Right cardiac atrium (tissue), 5 donors: ENCODE results near the gene TP53I11. TPM values are rescaled to one million over a fixed set of nuclear protein-coding genes. Genes with fewer than 3 reads are reported as not detected.

Experiments
- ATAC-seq, 2 donors: fragments of 200-7000 bp; cut with Tn5 transposase; one replicate each; pipeline versions ENCODE4 v1.8.0 to v1.9.1; 2020; ENCODE audit warnings: moderate library complexity in 2 of 2, mild to moderate bottlenecking in 1 of 2
- DNase-seq, 3 donors: peaks; one replicate each; pipeline ENCODE4 v3.0.0-alpha.2; 2020
- H3K27ac ChIP-seq: one replicate; pipeline ENCODE4 v1.5.1; 2013; ENCODE audit warnings: mild to moderate bottlenecking, low read length, control low read depth, moderate library complexity
- H3K27me3 ChIP-seq: one replicate; pipeline ENCODE4 v1.6.1; 2013; ENCODE audit not compliant: control insufficient read depth, insufficient read depth
- H3K4me1 ChIP-seq: one replicate; pipeline ENCODE4 v1.6.1; 2013; ENCODE audit warnings: low read length; ENCODE audit not compliant: control insufficient read depth, insufficient read depth
- H3K4me3 ChIP-seq: one replicate; pipeline ENCODE4 v1.5.1; 2013; ENCODE audit warnings: low read length, control low read depth
- H3K9me3 ChIP-seq: one replicate; pipeline ENCODE4 v1.6.1; 2013; ENCODE audit warnings: low read length; ENCODE audit not compliant: control insufficient read depth
- WGBS: extraction: QIAGEN DNeasy Blood & Tissue Kit; methylation state at CpG from one replicate; pipeline ENCODE4 v1.1.7; 2013; 5-methylcytosine and 5-hydroxymethylcytosine counted together
- intact Hi-C, 4 donors: fragments of 100-400 bp; cut with DNase I; formaldehyde crosslinking; loops; one replicate each; pipeline versions ENCODE4 v1.11.0 to v1.14.0; 2022 to 2023
- polyA plus RNA-seq: library from polyadenylated mRNA; stranded (reverse); fragments of 200-250 nt; gene quantifications from one replicate; pipeline ENCODE4 v1.2.3, GENCODE V29; 2013
- total RNA-seq, 4 donors: library from RNA; stranded (reverse); fragmentation: NEBNext Ultra II Directional; extraction: Animal tissue kit (Norgen Biotek cat#: 25700); gene quantifications; one replicate each; pipeline ENCODE4 v1.2.1, GENCODE V29; 2021
- donor health status: healthy with polysubstance abuse.
- donor health status: DM: no; HTN: yes; CAD: no.
- donor health status: DM: no; HTN: no; CAD: no.
- donor health status: DM: no; HTN: yes; CAD: no; lungs with severe emphysema.
- donor health status: DM: yes; HTN: yes; CAD: no.

TP53I11 gene
- total and polyA plus RNA-seq, 5 donors: 50.9 to 105 (median 81.2) TPM

GRCh38 chr11:44936951-44937543 lies 13.6 kb downstream of the TP53I11 start:
- 80% methylated on average over 12 of the region's 12 CpGs for WGBS
- H3K27ac ChIP-seq: no peak overlapping the region
- peak in 1 of 3 donors; percentile 37 for DNase-seq
- H3K4me1 ChIP-seq: peaks cover 18% of the 10 kb centered on the region
- intact Hi-C loops: loop anchor here (1.0 to 10.0 kb wide), 8 partner anchors 165 to 388 kb away; partner anchors contain the start of gene SYT13 (in 1 of the 4)
- H3K4me3 ChIP-seq: no peak overlapping the region
- ATAC-seq: no peak
- H3K27me3 ChIP-seq: no peaks in the 10 kb centered on the region
- H3K9me3 ChIP-seq: no peaks in the 10 kb centered on the region

- Histone ChIP-seq H3K27me3 (no peaks in the 10 kb centered on the region), H3K27ac (no peak overlapping the region), H3K4me3 (no peak overlapping the region), H3K9me3 (no peaks in the 10 kb centered on the region), H3K4me1 (peaks cover 12% of the 10 kb centered on the region)
- intact Hi-C loops: loop anchor here (1.0 to 10.0 kb wide), 8 partner anchors 166 to 388 kb away; partner anchors contain the start of gene SYT13 (in 1 of the 4)
- peak; percentile 43 to 53 for ATAC-seq
- DNase-seq: peak; percentile 78 to 94 (median 89)
- WGBS: 28% methylated on average over 20 of the region's 20 CpGs
Measured at GRCh38 chr11:44936525-44936924, 14.2 kb downstream of the TP53I11 start.

- H3K4me3 ChIP-seq: no peak overlapping the region
- no peak for ATAC-seq
- H3K27ac ChIP-seq: no peak overlapping the region
- 80% methylated on average over 13 of the region's 13 CpGs for WGBS
- peaks cover 1% of the 10 kb centered on the region for H3K4me1 ChIP-seq
- no peaks in the 10 kb centered on the region for H3K27me3 ChIP-seq
- DNase-seq: peak in 2 of 3 donors; percentile 44 to 57
- intact Hi-C loops: loop anchor here (5.0 to 10.0 kb wide), 5 partner anchors 168 to 390 kb away; partner anchors contain the start of gene SYT13 (in 1 of the 4)
- no peaks in the 10 kb centered on the region for H3K9me3 ChIP-seq
Measured at GRCh38 chr11:44934735-44935250, 15.9 kb downstream of the TP53I11 start.

GRCh38 chr11:44934110-44934509 lies 16.6 kb downstream of the TP53I11 start:
- WGBS: 78% methylated on average over 2 of the region's 2 CpGs
- no peak for ATAC-seq
- Histone ChIP-seq H3K4me1 (no peaks in the 10 kb centered on the region), H3K27me3 (no peaks in the 10 kb centered on the region), H3K9me3 (no peaks in the 10 kb centered on the region), H3K27ac (no peak overlapping the region), H3K4me3 (no peak overlapping the region)
- intact Hi-C loops: loop anchor here (10.0 kb wide), 4 partner anchors 351 to 391 kb away; partner anchors contain the start of gene SYT13 (in 1 of the 4)
- peak in 1 of 3 donors; percentile 12 for DNase-seq

- no peak for ATAC-seq
- H3K4me1 ChIP-seq: no peaks in the 10 kb centered on the region
- H3K27me3 ChIP-seq: no peaks in the 10 kb centered on the region
- 92% methylated on average over 3 of the region's 3 CpGs for WGBS
- peak in 1 of 3 donors; percentile 20 for DNase-seq
- H3K9me3 ChIP-seq: no peaks in the 10 kb centered on the region
- no peak overlapping the region for H3K27ac ChIP-seq
- intact Hi-C loops: loop anchor here (10.0 kb wide), 4 partner anchors 353 to 393 kb away; partner anchors contain the start of gene SYT13 (in 1 of the 4)
- H3K4me3 ChIP-seq: no peak overlapping the region
Measured at GRCh38 chr11:44931466-44931865, 19.2 kb downstream of the TP53I11 start.

GRCh38 chr11:44930588-44931302 lies 19.9 kb downstream of the TP53I11 start:
- H3K27ac ChIP-seq: no peak overlapping the region
- DNase-seq (peak in 1 of 3 donors; percentile 29), ATAC-seq (no peak)
- 76% methylated on average over 13 of the region's 13 CpGs for WGBS
- no peaks in the 10 kb centered on the region for H3K27me3 ChIP-seq
- H3K4me1 ChIP-seq: no peaks in the 10 kb centered on the region
- no peaks in the 10 kb centered on the region for H3K9me3 ChIP-seq
- intact Hi-C loops: loop anchor here (10.0 kb wide), 4 partner anchors 354 to 394 kb away; partner anchors contain the start of gene SYT13 (in 1 of the 4)
- H3K4me3 ChIP-seq: no peak overlapping the region

GRCh38 chr11:44928816-44929215 lies 21.9 kb downstream of the TP53I11 start:
- ATAC-seq (no peak), DNase-seq (no peak)
- intact Hi-C loops: loop anchor here in 1 of 4 donors (5.0 kb wide), 1 partner anchor 403 kb away; no protein-coding TSS in a partner anchor
- WGBS: 63% methylated on average over 4 of the region's 4 CpGs
- Histone ChIP-seq H3K27ac (no peak overlapping the region), H3K4me3 (no peak overlapping the region), H3K27me3 (no peaks in the 10 kb centered on the region), H3K4me1 (peaks cover 3% of the 10 kb centered on the region), H3K9me3 (no peaks in the 10 kb centered on the region)

- intact Hi-C loops: loop anchor here in 1 of 4 donors (5.0 kb wide), 1 partner anchor 404 kb away; no protein-coding TSS in a partner anchor
- DNase-seq: peak in 1 of 3 donors; percentile 33
- Histone ChIP-seq H3K27ac (no peak overlapping the region), H3K4me1 (peaks cover 3% of the 10 kb centered on the region), H3K9me3 (no peaks in the 10 kb centered on the region), H3K27me3 (no peaks in the 10 kb centered on the region), H3K4me3 (no peak overlapping the region)
- 82% methylated on average over 4 of the region's 4 CpGs for WGBS
- no peak for ATAC-seq
Measured at GRCh38 chr11:44928144-44928543, 22.5 kb downstream of the TP53I11 start.

GRCh38 chr11:44927174-44927661 lies 23.5 kb downstream of the TP53I11 start:
- Histone ChIP-seq H3K4me1 (peaks cover 3% of the 10 kb centered on the region), H3K4me3 (no peak overlapping the region), H3K27ac (no peak overlapping the region), H3K9me3 (no peaks in the 10 kb centered on the region), H3K27me3 (no peaks in the 10 kb centered on the region)
- DNase-seq: peak; percentile 59 to 85 (median 78)
- peak; percentile 24 to 36 for ATAC-seq
- 34% methylated on average over 16 of the region's 16 CpGs for WGBS
- intact Hi-C loops: loop anchor here in 1 of 4 donors (5.0 kb wide), 1 partner anchor 405 kb away; no protein-coding TSS in a partner anchor

- intact Hi-C loops: loop anchor here in 1 of 4 donors (5.0 kb wide), 1 partner anchor 406 kb away; no protein-coding TSS in a partner anchor
- Histone ChIP-seq H3K4me1 (peaks cover 3% of the 10 kb centered on the region), H3K4me3 (no peak overlapping the region), H3K27me3 (no peaks in the 10 kb centered on the region), H3K9me3 (no peaks in the 10 kb centered on the region), H3K27ac (no peak overlapping the region)
- ATAC-seq (no peak), DNase-seq (peak in 2 of 3 donors; percentile 50 to 58)
- 50% methylated on average over 8 of the region's 8 CpGs for WGBS
Measured at GRCh38 chr11:44926036-44926435, 24.6 kb downstream of the TP53I11 start.
